Trophoblast cell (in vitro differentiated cells and primary cell): ENCODE measurements around the gene SLC38A6. TPM values are rescaled to one million over a fixed set of nuclear protein-coding genes. Genes with fewer than 3 reads are reported as not detected.
A peak's percentile ranks its signal among the peaks of the same experiment; 100 is the strongest.

Experiments
- DNase-seq, 2 donors: peaks; one replicate each; pipeline ENCODE4 v3.0.0-alpha.2; 2016
- H2AFZ ChIP-seq: 2 replicates; pipeline ENCODE4 v1.6.1; 2013; ENCODE audit warnings: low read length, moderate library complexity, mild to moderate bottlenecking; ENCODE audit not compliant: insufficient read depth, poor library complexity
- H2AK5ac ChIP-seq: 2 replicates; pipeline ENCODE4 v1.6.1; 2013; ENCODE audit warnings: mild to moderate bottlenecking, low read length
- H2BK120ac ChIP-seq: 2 replicates; pipeline ENCODE4 v1.6.1; 2013; ENCODE audit warnings: low read length, mild to moderate bottlenecking, moderate library complexity; ENCODE audit not compliant: insufficient read depth, poor library complexity
- H2BK12ac ChIP-seq: 2 replicates; pipeline ENCODE4 v1.6.1; 2013; ENCODE audit warnings: mild to moderate bottlenecking, low read length, moderate library complexity
- H2BK5ac ChIP-seq: 2 replicates; pipeline ENCODE4 v1.6.1; 2013; ENCODE audit warnings: low read length, low read depth, moderate library complexity, mild to moderate bottlenecking; ENCODE audit not compliant: poor library complexity
- H3K14ac ChIP-seq: 2 replicates; pipeline ENCODE4 v1.6.1; 2013; ENCODE audit warnings: mild to moderate bottlenecking, low read length
- H3K18ac ChIP-seq: 2 replicates; pipeline ENCODE4 v1.6.1; 2013; ENCODE audit warnings: mild to moderate bottlenecking, low read length
- H3K23ac ChIP-seq: 2 replicates; pipeline ENCODE4 v1.6.1; 2013; ENCODE audit warnings: low read length
- H3K27ac ChIP-seq: 2 replicates; pipeline ENCODE4 v1.5.1; 2013; ENCODE audit warnings: low read depth, mild to moderate bottlenecking, inconsistent platforms, low read length, moderate library complexity
- H3K27me3 ChIP-seq: 2 replicates; pipeline ENCODE4 v1.6.1; 2013; ENCODE audit warnings: inconsistent platforms, mild to moderate bottlenecking, low read length, moderate library complexity; ENCODE audit not compliant: insufficient read depth
- H3K36me3 ChIP-seq, 2 experiments: 1 replicate in 1 of 2; 2 replicates in 1 of 2; pipeline ENCODE4 v1.6.1; 2013; ENCODE audit warnings: low read length in 2 of 2, mild to moderate bottlenecking in 2 of 2, moderate library complexity in 1 of 2; ENCODE audit not compliant: insufficient read depth in 2 of 2, control insufficient read depth in 1 of 2
- H3K4ac ChIP-seq: 2 replicates; pipeline ENCODE4 v1.6.1; 2013; ENCODE audit warnings: low read depth, mild to moderate bottlenecking, low read length, moderate library complexity
- H3K4me1 ChIP-seq, 2 experiments: 1 replicate in 1 of 2; 2 replicates in 1 of 2; pipeline ENCODE4 v1.6.1; 2013; ENCODE audit warnings: low read length in 2 of 2, mild to moderate bottlenecking in 2 of 2, moderate library complexity in 1 of 2; ENCODE audit not compliant: insufficient read depth in 2 of 2, control insufficient read depth in 1 of 2
- H3K4me2 ChIP-seq: 2 replicates; pipeline ENCODE4 v1.6.1; 2013; ENCODE audit warnings: inconsistent platforms, mild to moderate bottlenecking, low read length, moderate library complexity
- H3K4me3 ChIP-seq: 2 replicates; pipeline ENCODE4 v1.5.1; 2013; ENCODE audit warnings: mild to moderate bottlenecking, low read depth, low read length, inconsistent platforms
- H3K79me1 ChIP-seq: one replicate; pipeline ENCODE4 v1.6.1; 2013; ENCODE audit warnings: low read length
- H3K79me2 ChIP-seq: 2 replicates; pipeline ENCODE4 v1.6.1; 2013; ENCODE audit warnings: low read length, mild to moderate bottlenecking; ENCODE audit not compliant: control insufficient read depth, insufficient read depth, poor library complexity
- H3K9ac ChIP-seq: 2 replicates; pipeline ENCODE4 v1.6.1; 2013; ENCODE audit warnings: mild to moderate bottlenecking, low read length
- H3K9me3 ChIP-seq: 2 replicates; pipeline ENCODE4 v1.6.1; 2013; ENCODE audit warnings: low read depth, mild to moderate bottlenecking, control low read depth, inconsistent platforms, low read length; ENCODE audit not compliant: insufficient read depth
- H4K12ac ChIP-seq: 2 replicates; pipeline ENCODE4 v1.6.1; 2013; ENCODE audit warnings: low read depth, mild to moderate bottlenecking, low read length, moderate library complexity
- H4K8ac ChIP-seq: 2 replicates; pipeline ENCODE4 v1.6.1; 2013; ENCODE audit warnings: low read depth, mild to moderate bottlenecking, low read length, moderate library complexity
- H4K91ac ChIP-seq: one replicate; pipeline ENCODE4 v1.6.1; 2013; ENCODE audit warnings: low read depth, mild to moderate bottlenecking, low read length, moderate library complexity
- WGBS: extraction: QIAGEN DNeasy Blood & Tissue Kit; methylation state at CpG from one replicate; pipeline ENCODE4 v1.1.7; 2013; ENCODE audit warnings: missing lambda C conversion rate; ENCODE audit not compliant: insufficient read length, insufficient coverage; ENCODE audit errors: extremely low coverage; 5-methylcytosine and 5-hydroxymethylcytosine counted together
- polyA plus RNA-seq: library from polyadenylated mRNA; stranded (reverse); fragments of 200-250 nt; gene quantifications from 2 replicates; pipeline ENCODE4 v1.2.3, GENCODE V29; 2013

Gene SLC38A6
- polyA plus RNA-seq = 23.5 and 27.5 TPM in 2 replicates

DNA sequence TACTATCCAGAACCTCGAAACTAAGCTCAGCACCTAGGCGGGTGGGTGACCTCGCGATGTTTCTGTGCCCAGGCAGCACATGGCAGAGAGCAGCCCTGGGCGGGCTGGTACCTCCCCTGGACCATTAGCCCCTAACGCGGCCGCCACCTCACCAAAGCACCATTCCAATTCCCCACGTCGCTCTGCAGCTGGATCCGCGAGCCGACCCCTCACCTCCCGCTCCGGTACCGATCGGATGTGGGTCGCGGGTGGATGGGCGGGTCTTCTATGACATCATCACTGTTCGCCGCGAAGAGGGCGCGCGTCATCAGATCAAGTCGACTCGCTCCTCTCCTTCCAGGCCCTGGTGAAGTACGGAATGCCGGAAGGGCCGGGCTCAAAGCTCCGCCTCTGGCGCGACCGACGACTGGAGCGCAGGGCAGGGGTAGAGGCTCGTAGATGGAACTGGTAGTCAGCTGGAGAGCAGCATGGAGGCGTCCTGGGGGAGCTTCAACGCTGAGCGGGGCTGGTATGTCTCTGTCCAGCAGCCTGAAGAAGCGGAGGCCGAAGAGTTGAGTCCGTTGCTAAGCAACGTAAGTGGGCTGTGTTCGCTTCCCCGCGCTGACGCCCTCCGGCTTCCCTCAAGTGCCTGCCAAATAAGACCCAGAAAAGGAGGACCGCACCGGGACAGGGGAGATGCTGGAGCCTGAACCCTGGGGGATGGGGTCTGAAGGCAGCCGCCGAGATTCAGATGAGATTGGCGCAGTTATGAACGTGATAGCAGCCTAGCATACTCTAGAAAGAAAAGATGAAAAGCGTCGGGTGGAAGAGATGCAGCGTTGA lies at the start of gene SLC38A6, which contains the start of gene TRMT5:
TSS of gene SLC38A6 (plus strand) at position 435 of the 822 bp plus-strand sequence. CDS start at position 468, 33 bp downstream.
TSS of gene TRMT5 (minus strand) at position 269 of the 822 bp plus-strand sequence. CDS start at position 163, 106 bp downstream.
- Histone ChIP-seq H3K4ac (peak within 1 kb of the TSS; percentile 77), H2BK5ac (peak within 1 kb of the TSS; percentile 91), H3K14ac (peak within 1 kb of the TSS; percentile 98), H4K91ac (peak within 1 kb of the TSS; percentile 88), H3K36me3 (peaks cover 0 to 4% of the 10 kb centered on the region in 2 experiments), H3K4me1 (no peaks in the 10 kb centered on the region), H4K12ac (peak within 1 kb of the TSS; percentile 93), H3K23ac (no peak within 1 kb of the TSS), H2BK12ac (no peak within 1 kb of the TSS), H3K4me2 (peak within 1 kb of the TSS; percentile 89), H3K18ac (peak within 1 kb of the TSS; percentile 97), H3K79me2 (peaks cover 6% of the 10 kb centered on the region), H3K9ac (peak within 1 kb of the TSS; percentile 91), H2AK5ac (no peak within 1 kb of the TSS), H2AFZ (peak within 1 kb of the TSS; percentile 97), H3K4me3 (peak within 1 kb of the TSS; percentile 88), H3K27ac (peak within 1 kb of the TSS; percentile 40), H3K79me1 (peaks cover 7% of the 10 kb centered on the region), H4K8ac (peak within 1 kb of the TSS; percentile 99), H2BK120ac (peak within 1 kb of the TSS; percentile 76), H3K27me3 (no peaks in the 10 kb centered on the region), H3K9me3 (no peaks in the 10 kb centered on the region)
- peak; percentile 95 for DNase-seq
- WGBS = no CpG with 5 or more reads among the region's 59 CpGs

DNA sequence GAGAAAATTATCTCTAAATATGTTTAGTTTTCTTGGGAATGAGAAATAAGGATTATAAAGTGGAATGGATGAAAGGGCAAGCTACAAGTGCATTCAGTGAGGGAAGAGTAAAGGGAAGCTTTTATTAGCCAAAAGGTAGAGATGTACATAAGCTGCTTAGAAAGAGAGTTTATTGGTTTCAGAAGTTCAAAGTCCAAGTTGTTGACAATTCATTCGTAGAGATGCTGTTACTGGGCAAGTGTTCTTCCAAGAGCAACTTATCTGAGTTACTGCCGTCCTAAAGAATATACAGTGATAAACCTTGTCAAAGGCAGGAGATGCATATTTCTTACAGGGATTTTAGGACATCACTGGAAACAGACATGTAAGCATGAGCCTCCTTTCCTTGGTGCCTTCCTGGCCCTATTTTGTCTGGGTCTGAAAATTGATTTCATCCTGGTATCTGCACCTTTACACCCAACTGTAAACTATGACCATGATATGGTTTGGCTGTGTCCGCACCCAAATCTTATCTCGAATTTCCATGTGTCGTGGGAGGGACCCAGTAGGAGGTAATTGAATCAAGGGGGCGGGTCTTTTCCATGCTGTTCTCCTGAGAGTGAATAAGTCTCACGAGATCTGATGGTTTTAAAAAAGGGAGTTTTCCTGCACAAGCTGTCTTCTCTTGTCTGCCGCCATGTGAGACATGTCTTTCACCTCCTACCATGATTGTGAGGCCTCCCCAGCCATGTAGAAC lies 47.0 kb upstream of the SLC38A6 start:
- no peak overlapping the region for H2BK12ac ChIP-seq
- H3K9ac ChIP-seq = no peak overlapping the region
- no peak overlapping the region for H2AK5ac ChIP-seq
- no peaks in the 10 kb centered on the region for H3K4me1 ChIP-seq
- H3K23ac ChIP-seq = no peak overlapping the region
- no peaks in the 10 kb centered on the region for H3K36me3 ChIP-seq
- DNase-seq = no peak
- H3K27ac ChIP-seq = no peak overlapping the region
- no peaks in the 10 kb centered on the region for H3K79me2 ChIP-seq
- H3K9me3 ChIP-seq = no peaks in the 10 kb centered on the region
- H3K14ac ChIP-seq = no peak overlapping the region
- H3K18ac ChIP-seq = no peak overlapping the region
- H4K12ac ChIP-seq = no peak overlapping the region
- H2BK5ac ChIP-seq = no peak overlapping the region
- H3K4me2 ChIP-seq = no peak overlapping the region
- no peaks in the 10 kb centered on the region for H3K27me3 ChIP-seq
- no peak overlapping the region for H3K4me3 ChIP-seq
- no peaks in the 10 kb centered on the region for H3K79me1 ChIP-seq
- H4K91ac ChIP-seq = no peak overlapping the region
- H3K4ac ChIP-seq = no peak overlapping the region
- WGBS = no CpG with 5 or more reads among the region's 8 CpGs
- H4K8ac ChIP-seq = no peak overlapping the region
- H2AFZ ChIP-seq = no peak overlapping the region
- H2BK120ac ChIP-seq = no peak overlapping the region

DNA sequence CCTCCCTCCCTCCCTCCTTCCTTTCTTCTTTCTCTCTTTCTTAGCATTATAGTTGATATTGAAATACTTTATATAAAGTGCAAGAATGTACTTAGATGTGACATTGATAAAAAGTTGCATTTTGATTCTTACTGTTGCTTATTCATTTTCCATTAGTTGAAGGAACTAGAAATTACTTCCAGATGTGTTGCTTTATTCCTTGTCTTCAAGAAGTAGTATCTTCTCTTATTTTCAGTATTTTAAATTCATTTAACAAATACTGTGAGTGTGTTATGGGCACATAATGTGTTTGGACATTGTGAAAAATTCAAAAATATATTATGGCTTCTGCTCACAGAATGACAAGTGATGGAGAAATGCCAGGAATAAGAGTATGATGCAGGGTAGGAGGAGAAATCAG lies 45.7 kb upstream of the SLC38A6 start:
- Histone ChIP-seq H3K4me2 (no peak overlapping the region), H2BK5ac (no peak overlapping the region), H3K79me1 (no peaks in the 10 kb centered on the region), H3K9ac (no peak overlapping the region), H3K36me3 (no peaks in the 10 kb centered on the region), H3K27ac (no peak overlapping the region), H3K4me1 (no peaks in the 10 kb centered on the region), H4K12ac (no peak overlapping the region), H2BK12ac (no peak overlapping the region), H2AK5ac (no peak overlapping the region), H3K23ac (no peak overlapping the region), H3K14ac (no peak overlapping the region), H3K9me3 (no peaks in the 10 kb centered on the region), H2AFZ (no peak overlapping the region), H2BK120ac (no peak overlapping the region), H3K18ac (no peak overlapping the region), H4K8ac (no peak overlapping the region), H3K4me3 (no peak overlapping the region), H4K91ac (no peak overlapping the region), H3K4ac (no peak overlapping the region), H3K79me2 (no peaks in the 10 kb centered on the region), H3K27me3 (no peaks in the 10 kb centered on the region)
- DNase-seq = no peak

DNA sequence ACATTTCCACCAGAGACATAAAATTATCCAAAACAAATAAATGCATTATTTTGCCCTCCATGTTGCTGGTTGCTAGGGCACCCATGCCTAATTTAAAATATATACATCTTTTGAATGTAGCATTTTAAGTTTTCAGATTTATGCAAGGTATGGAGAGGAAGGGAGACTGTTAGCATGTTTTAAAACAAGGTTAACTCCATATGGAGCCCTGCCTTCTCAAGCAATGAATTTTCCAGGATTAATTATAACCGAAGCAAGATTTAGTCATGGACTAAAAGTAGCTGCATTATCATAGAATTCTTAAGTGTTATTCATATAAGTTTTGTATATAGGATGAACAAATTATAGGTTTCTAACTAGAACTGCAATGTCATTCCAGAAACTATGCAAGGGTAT lies 37.4 kb upstream of the SLC38A6 start:
- Histone ChIP-seq H3K27me3 (no peaks in the 10 kb centered on the region), H2BK5ac (no peak overlapping the region), H3K4me1 (no peaks in the 10 kb centered on the region), H4K8ac (no peak overlapping the region), H3K4me3 (no peak overlapping the region), H2AK5ac (no peak overlapping the region), H2BK12ac (no peak overlapping the region), H3K9me3 (no peaks in the 10 kb centered on the region), H2BK120ac (no peak overlapping the region), H3K9ac (no peak overlapping the region), H3K18ac (no peak overlapping the region), H3K4ac (no peak overlapping the region), H2AFZ (no peak overlapping the region), H3K79me1 (no peaks in the 10 kb centered on the region), H3K14ac (no peak overlapping the region), H4K12ac (no peak overlapping the region), H3K79me2 (no peaks in the 10 kb centered on the region), H3K36me3 (no peaks in the 10 kb centered on the region), H3K27ac (no peak overlapping the region), H3K23ac (no peak overlapping the region), H3K4me2 (no peak overlapping the region), H4K91ac (no peak overlapping the region)
- DNase-seq = no peak
- no CpG with 5 or more reads among the region's 1 CpG for WGBS
